Vagina (tissue), 2 donors: ENCODE results near the gene CMTM1. TPM values are rescaled to one million over a fixed set of nuclear protein-coding genes. Genes with fewer than 3 reads are reported as not detected.
"Not testable (repeated sequence)": the region's sequence is repeated elsewhere in the genome, so short reads cannot be mapped to it uniquely, and the experiment has no call there.

ENCODE experiments used
- DNase-seq, 2 donors: peaks; one replicate each; pipeline ENCODE4 v3.0.0-alpha.2; 2017; ENCODE audit errors: extremely low spot score in 2 of 2
- H3K27ac ChIP-seq: fragments of 200-600 bp; sonication (generic); one replicate; pipeline ENCODE4 v1.5.1; 2019
- H3K27me3 ChIP-seq: fragments of 200-600 bp; sonication (generic); one replicate; pipeline ENCODE4 v1.5.1; 2019
- H3K36me3 ChIP-seq, 2 donors: fragments of 200-600 bp; sonication (generic); one replicate each; pipeline ENCODE4 v1.5.1; 2017 to 2019
- H3K4me1 ChIP-seq: fragments of 200-600 bp; sonication (generic); one replicate; pipeline ENCODE4 v1.5.1; 2019
- H3K4me3 ChIP-seq, 2 donors: fragments of 200-600 bp; sonication (generic); 1 replicate in 1 of 2; 2 replicates in 1 of 2; pipeline ENCODE4 v1.5.1; 2016 to 2019
- H3K9me3 ChIP-seq: fragments of 200-600 bp; sonication (generic); one replicate; pipeline ENCODE4 v1.5.1; 2019
- POLR2A ChIP-seq, 2 donors: fragments of 450-650 bp; IDR thresholded peaks; one replicate each; pipeline ENCODE4 v1.6.1; 2017; ENCODE audit warnings: antibody characterized with exemption in 2 of 2, mild to moderate bottlenecking in 2 of 2, moderate library complexity in 2 of 2
- POLR2AphosphoS5 ChIP-seq, 2 donors: sonication (generic); formaldehyde crosslinking; IDR thresholded peaks; one replicate each; pipeline ENCODE4 v1.9.0; 2017; ENCODE audit warnings: antibody characterized with exemption in 2 of 2, mild to moderate bottlenecking in 2 of 2, low read depth in 1 of 2; ENCODE audit not compliant: insufficient read depth in 1 of 2
- intact Hi-C: fragments of 100-400 bp; cut with DNase I; formaldehyde crosslinking; loops from one replicate; pipeline ENCODE4 v1.15.1; 2023
- total RNA-seq: library from RNA; depleted of rRNA; stranded (reverse); fragments of >200 nt; gene quantifications from one replicate; pipeline ENCODE4 v1.2.3, GENCODE V29; 2016
- TF ChIP-seq, protein P1 (sequence below), 3 experiments: fragments of 450-650 bp in 2 of 3; fragments of 200-600 bp in 1 of 3; sonication (generic) in 1 of 3; IDR thresholded peaks; one replicate each; pipeline ENCODE4 v1.5.1; 2017 to 2019; ENCODE audit warnings: antibody characterized with exemption in 3 of 3, mild to moderate bottlenecking in 2 of 3, moderate library complexity in 2 of 3

Gene CMTM1
- total RNA-seq, 1 donor from 2014 or later, result not detected

DNA sequence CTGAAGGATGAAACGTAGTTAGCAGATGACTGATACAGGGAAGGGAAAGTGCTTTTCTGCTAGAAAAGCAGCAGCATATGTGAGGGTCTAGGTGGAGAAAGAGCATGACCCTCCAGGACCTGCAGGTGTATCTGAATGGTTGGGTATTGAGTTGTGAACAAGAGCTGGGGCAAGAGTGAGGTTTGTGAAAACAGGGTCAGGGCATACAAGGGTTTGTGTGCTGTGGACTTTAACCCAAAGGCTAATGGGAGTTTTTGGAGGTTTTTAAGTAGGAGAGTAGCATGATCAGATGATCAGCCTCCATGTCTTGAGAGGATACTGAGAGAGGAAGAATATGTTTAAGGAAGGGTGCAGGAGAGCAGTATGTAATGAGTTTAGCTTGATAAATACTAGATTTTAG is 6.1 kb upstream of the CMTM1 start:
- intact Hi-C loops, result no loop called here
- H3K36me3 ChIP-seq, result peaks cover 0 to 4% of the 10 kb centered on the region in 2 donors
- no peaks in the 10 kb centered on the region for H3K9me3 ChIP-seq
- peaks cover 8% of the 10 kb centered on the region for H3K4me1 ChIP-seq
- TF ChIP-seq, protein P1, sequence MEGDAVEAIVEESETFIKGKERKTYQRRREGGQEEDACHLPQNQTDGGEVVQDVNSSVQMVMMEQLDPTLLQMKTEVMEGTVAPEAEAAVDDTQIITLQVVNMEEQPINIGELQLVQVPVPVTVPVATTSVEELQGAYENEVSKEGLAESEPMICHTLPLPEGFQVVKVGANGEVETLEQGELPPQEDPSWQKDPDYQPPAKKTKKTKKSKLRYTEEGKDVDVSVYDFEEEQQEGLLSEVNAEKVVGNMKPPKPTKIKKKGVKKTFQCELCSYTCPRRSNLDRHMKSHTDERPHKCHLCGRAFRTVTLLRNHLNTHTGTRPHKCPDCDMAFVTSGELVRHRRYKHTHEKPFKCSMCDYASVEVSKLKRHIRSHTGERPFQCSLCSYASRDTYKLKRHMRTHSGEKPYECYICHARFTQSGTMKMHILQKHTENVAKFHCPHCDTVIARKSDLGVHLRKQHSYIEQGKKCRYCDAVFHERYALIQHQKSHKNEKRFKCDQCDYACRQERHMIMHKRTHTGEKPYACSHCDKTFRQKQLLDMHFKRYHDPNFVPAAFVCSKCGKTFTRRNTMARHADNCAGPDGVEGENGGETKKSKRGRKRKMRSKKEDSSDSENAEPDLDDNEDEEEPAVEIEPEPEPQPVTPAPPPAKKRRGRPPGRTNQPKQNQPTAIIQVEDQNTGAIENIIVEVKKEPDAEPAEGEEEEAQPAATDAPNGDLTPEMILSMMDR (IDR thresholded peaks at IDR 0.05), result no peak
- TF ChIP-seq POLR2A (IDR thresholded peaks at IDR 0.05), result no peak
- no peak for TF ChIP-seq POLR2AphosphoS5 (IDR thresholded peaks at IDR 0.05; ENCODE audit: insufficient read depth in 1 of 2, low read depth in 1 of 2)
- DNase-seq, result no peak
- H3K27ac ChIP-seq, result no peak overlapping the region
- H3K4me3 ChIP-seq, result no peak overlapping the region
- H3K27me3 ChIP-seq, result no peaks in the 10 kb centered on the region

DNA sequence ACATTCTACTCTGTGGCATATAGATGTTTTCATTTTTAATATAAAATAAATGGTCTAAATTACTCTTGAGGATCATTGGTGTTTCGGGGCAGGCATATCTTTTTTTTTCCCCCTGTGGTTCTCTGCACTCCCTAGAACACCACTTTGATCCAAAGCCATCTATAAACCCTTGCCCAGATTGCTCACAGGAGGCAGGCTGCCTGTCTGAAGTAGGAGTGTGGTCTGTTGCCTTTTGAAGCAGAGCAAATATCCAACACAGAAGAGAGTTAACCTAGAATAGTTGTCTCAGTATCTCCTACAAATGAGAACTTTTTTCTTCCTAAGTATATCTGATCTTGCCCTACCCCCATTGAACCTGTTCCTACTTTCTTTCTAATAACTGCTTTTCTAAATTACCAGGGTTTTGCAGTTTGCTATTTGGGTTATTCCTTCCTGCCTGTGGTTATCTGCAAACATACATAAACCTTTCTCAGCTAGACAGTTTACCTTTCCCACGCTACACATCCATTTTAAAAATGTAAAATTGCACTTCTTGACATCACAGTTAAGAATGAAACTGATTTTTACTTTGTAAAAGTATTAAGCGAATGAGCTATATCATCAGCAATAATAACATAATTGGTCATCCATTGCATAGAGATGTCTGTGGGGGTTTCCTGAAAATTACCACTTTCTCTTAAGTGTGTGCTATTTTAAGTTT is 4.7 kb upstream of the CMTM1 start:
- TF ChIP-seq POLR2A (IDR thresholded peaks at IDR 0.05) (no peak), POLR2AphosphoS5 (IDR thresholded peaks at IDR 0.05; ENCODE audit: insufficient read depth in 1 of 2, low read depth in 1 of 2) (no peak)
- TF ChIP-seq, protein P1 (IDR thresholded peaks at IDR 0.05), result no peak
- intact Hi-C loops, result no loop called here
- no peaks in the 10 kb centered on the region for H3K4me1 ChIP-seq
- no peak for DNase-seq
- H3K27ac ChIP-seq, result no peak overlapping the region
- peaks cover 0 to 10% of the 10 kb centered on the region in 2 donors for H3K36me3 ChIP-seq
- no peaks in the 10 kb centered on the region for H3K27me3 ChIP-seq
- H3K9me3 ChIP-seq, result no peaks in the 10 kb centered on the region
- no peak overlapping the region for H3K4me3 ChIP-seq

DNA sequence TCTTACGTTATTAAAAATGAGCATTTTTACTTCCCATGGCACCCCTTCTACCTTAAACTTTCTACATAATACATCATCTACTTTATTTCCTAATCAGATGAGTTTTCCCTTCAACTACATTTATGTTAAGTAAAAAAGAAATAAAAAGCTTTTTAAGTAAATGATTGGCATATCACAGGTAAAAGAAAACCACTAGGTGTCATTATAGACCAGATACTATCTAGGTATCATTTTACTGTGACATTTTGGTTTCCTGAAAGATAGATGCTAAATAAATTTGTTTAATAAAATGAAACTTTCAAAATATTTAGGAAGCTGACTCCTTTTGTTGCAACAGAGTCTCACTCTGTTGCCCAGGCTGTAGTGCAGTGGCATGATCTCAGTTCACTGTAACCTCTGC is 3.8 kb upstream of the CMTM1 start:
- no peaks in the 10 kb centered on the region for H3K27me3 ChIP-seq
- no peak overlapping the region for H3K4me3 ChIP-seq
- H3K27ac ChIP-seq, result no peak overlapping the region
- H3K4me1 ChIP-seq, result no peaks in the 10 kb centered on the region
- intact Hi-C loops, result no loop called here
- TF ChIP-seq, protein P1 (IDR thresholded peaks at IDR 0.05), result no peak
- TF ChIP-seq POLR2A (IDR thresholded peaks at IDR 0.05) (no peak), POLR2AphosphoS5 (IDR thresholded peaks at IDR 0.05; ENCODE audit: insufficient read depth in 1 of 2, low read depth in 1 of 2) (no peak)
- no peak for DNase-seq
- peaks cover 0 to 14% of the 10 kb centered on the region in 2 donors for H3K36me3 ChIP-seq
- no peaks in the 10 kb centered on the region for H3K9me3 ChIP-seq

DNA sequence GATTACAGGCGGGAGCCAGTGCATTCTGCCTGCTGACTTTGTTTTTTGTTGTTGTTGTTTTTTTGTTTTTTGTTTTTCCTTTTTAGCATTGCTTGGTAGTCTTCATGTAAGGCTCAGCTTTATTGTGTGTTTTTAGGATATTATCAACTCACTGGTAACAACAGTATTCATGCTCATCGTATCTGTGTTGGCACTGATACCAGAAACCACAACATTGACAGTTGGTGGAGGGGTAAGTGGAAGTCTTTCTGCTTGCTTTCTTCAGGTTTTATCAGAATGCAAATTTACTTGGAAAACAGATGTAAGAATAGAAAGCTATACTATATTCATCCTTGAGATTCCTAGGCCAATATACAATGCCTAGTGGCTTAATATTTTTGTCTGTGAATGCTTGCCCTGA is 3.3 kb upstream of the CMTM1 start:
- intact Hi-C loops, result no loop called here
- Histone ChIP-seq H3K4me1 (no peaks in the 10 kb centered on the region), H3K27me3 (no peaks in the 10 kb centered on the region), H3K9me3 (no peaks in the 10 kb centered on the region), H3K36me3 (peaks cover 0 to 14% of the 10 kb centered on the region in 2 donors), H3K4me3 (no peak overlapping the region), H3K27ac (no peak overlapping the region)
- TF ChIP-seq POLR2A (IDR thresholded peaks at IDR 0.05), result no peak
- no peak for TF ChIP-seq POLR2AphosphoS5 (IDR thresholded peaks at IDR 0.05; ENCODE audit: insufficient read depth in 1 of 2, low read depth in 1 of 2)
- TF ChIP-seq, protein P1 (IDR thresholded peaks at IDR 0.05), result no peak
- no peak for DNase-seq

DNA sequence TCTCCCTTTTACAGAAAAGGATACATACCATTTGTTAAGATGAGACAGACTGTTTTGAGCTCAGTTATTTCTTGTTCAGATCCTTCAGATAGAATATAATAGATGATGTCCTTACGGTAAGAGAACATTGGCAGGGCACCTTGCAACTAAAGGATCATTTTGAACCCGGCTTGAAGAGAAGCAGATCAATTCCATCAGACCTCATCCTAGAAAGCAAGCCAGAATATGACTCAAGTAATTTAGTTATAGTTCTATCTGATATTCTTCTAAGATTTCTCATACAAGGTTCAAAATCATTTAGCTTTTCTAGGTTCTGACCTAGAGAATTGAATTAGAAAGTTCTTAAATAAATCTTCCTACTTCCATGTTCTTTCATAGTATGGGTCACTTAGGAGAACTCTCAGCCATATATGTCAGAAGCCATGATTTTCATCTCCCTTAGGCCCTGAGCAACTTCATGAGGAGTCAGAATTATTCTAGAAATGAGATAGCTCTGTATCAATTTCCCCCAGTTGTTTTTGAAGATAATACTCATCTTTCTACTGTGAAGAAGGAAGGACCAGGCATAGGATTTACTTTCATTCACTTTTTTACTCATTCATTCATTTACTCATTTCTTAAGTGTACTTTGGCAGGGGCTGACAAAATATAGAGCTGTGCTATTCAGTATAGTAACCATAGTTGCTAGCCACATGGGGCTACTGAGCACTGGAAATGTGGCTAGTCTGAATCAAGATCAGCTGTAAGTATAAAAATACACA is 2.5 kb upstream of the CMTM1 start:
- Histone ChIP-seq H3K4me3 (no peak overlapping the region), H3K4me1 (no peaks in the 10 kb centered on the region), H3K27me3 (no peaks in the 10 kb centered on the region), H3K9me3 (no peaks in the 10 kb centered on the region), H3K27ac (no peak overlapping the region), H3K36me3 (peaks cover 0 to 14% of the 10 kb centered on the region in 2 donors)
- intact Hi-C loops, result no loop called here
- no peak for DNase-seq
- no peak for TF ChIP-seq POLR2A (IDR thresholded peaks at IDR 0.05)
- TF ChIP-seq, protein P1 (IDR thresholded peaks at IDR 0.05), result no peak
- TF ChIP-seq POLR2AphosphoS5 (IDR thresholded peaks at IDR 0.05; ENCODE audit: insufficient read depth in 1 of 2, low read depth in 1 of 2), result no peak

DNA sequence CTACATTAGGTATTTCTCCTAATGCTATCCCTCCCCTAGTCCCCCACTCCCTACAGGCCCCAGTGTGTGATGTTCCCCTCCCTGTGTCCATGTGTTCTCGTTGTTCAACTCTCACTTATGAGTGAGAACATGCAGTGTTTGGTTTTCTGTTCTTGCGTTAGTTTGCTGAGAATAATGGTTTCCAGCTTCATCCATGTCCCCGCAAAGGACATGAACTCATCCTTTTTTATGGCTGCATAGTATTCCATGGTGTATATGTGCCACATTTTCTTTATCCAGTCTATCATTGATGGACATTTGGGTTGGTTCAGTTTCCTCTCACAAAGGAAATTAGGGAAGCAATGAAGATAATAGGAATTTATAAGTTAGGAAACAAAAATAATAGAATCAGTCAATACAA is 1.0 kb downstream of the CMTM1 start:
- H3K4me3 ChIP-seq, result not testable (repeated sequence)

More for the DNA sequence above, 1.0 kb downstream of the CMTM1 start:
- H3K9me3 ChIP-seq, intact Hi-C loops, H3K27me3 ChIP-seq, H3K27ac ChIP-seq, H3K36me3 ChIP-seq, DNase-seq, H3K4me1 ChIP-seq: not testable (repeated sequence)
